ENCODE data around the gene COQ8B.
"Not testable (repeated sequence)": the region's sequence is repeated elsewhere in the genome, so short reads cannot be mapped to it uniquely, and the experiment has no call there.

The COQ8B gene

DNA sequence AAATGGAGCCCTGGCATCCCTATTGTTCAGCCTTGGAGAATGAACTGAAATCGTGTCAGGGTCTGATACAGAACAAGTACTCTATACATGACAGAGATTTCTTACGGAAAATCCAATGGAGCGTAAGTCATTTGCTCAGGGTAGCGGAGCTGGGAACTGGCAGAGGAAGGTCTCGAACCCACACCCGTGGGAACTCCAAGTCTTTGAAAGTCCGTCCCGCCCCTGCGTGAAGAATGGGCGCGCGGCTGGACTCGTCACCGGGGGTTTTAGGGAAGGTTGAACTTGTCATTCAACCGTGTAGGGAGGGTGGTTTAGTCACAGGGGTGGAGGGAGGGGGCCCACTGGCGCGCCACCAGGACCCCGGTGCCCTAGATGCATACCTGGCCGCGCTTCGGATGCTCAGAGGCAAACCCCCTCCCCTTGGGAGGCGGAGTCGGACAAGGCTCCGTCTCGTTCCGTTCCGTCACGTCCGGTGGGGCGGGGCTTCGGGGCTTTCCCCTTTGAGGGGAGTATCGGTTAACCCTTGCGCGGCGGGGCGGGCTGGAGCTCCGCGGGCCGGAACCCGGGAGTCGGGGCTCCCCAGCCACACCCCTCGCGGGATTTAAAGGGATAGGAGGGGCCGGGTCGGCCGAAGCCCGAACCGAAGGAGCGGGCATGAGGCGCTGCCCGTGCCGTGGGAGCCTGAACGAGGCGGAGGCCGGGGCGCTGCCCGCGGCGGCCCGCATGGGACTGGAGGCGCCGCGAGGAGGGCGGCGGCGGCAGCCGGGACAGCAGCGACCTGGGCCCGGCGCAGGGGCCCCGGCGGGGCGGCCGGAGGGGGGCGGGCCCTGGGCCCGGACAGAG is at the start of gene COQ8B, which contains the start of gene ITPKC:
COQ8B (minus strand) TSS at position 405 of the 843 bp plus-strand sequence. CDS start 2,254 bp downstream, outside the sequence.
ITPKC (plus strand) TSS at position 631 of the 843 bp plus-strand sequence; CDS start at position 655, 24 bp downstream.
- peak; percentile 100 for DNase-seq (ENCODE audit: low read depth in 2 of 2)

DNA sequence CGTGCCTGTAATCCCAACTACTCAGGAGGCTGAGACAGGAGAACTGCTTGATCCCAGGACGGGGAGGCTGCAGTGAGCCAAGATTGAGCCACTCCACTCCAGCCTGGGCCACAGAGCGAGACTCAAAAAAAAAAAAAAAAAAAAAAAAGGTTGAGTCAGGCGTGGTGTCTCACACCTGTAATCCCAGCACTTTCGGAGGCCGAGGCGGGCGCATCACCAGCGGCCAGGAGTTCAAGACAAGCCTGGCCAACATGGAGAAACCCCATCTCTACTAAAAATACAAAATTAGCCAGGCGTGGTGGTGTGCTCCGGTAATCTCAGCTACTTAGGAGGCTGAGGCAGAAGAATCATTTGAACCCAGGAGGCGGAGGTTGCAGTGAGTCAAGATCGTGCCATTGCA is 49.7 kb upstream of the COQ8B start:
- not testable (repeated sequence) for DNase-seq (ENCODE audit: low read depth in 2 of 2)

DNA sequence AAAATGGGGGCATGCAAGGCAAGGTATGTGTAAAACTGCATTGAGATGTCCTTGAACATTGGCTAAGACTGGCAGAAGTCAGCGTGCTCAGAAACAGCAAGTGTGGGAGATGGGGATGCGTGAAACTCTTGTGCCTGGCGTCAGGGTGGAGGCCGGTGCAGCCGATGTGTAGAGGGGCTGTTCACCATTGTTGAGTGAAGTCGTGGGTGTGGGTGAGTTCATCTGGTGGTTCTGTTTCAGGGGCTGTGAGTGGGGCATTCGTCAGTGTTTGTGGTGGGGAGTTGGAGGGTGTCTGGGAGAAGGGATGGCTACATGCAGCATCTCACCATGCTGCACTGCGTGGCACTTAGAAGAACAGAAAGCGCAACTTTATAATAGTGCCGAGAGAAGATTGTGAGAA is 47.3 kb upstream of the COQ8B start:
- DNase-seq (ENCODE audit: low read depth in 2 of 2): no peak

DNA sequence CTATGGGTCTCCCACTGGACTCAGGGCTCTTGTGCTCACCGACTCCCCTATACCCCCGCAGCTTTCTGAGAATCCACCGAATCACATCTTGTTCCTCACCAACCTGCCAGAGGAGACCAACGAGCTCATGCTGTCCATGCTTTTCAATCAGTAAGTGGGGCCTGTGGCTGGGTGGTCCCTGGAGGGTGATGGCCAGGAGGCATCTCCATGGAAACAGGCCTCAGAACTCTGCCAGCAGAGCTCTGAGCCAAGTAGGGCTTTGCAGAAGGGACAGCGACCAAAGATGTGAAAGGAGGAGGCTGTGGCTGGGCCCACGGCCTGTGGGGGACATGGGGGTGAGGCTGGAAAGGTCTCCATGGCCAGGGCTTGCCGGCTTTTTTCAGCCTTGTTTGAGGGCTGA is 46.8 kb upstream of the COQ8B start:
- DNase-seq (ENCODE audit: low read depth in 2 of 2): no peak

DNA sequence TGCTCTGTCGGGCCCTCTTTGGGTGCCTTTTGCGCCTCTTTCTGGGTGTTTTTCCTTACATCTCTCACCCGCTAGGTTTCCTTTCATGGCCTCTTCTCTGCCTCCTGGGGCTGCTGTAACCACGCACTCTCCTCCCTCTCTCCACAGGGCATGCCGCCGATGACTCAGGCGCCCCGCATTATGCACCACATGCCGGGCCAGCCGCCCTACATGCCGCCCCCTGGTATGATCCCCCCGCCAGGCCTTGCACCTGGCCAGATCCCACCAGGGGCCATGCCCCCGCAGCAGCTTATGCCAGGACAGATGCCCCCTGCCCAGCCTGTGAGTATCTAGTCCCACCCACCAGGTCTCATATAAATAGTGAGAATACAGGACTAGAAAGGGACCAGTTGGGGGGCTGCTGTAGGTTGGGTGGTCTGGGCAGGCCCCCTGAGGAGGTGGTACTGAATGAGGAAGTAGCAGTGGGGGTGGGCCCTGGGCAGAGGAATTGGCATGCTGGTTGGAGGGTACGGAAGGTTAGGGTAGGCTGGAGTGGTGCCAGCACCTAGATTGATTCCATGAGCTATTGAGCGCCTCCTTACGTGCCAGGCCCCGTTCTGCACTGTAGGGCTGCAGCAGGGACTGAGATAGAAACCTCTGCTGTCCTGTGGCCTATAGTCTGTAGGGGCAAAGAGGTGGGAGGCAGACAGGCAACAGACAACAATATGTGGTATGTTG is 46.2 kb upstream of the COQ8B start:
- no peak for DNase-seq (ENCODE audit: low read depth in 2 of 2)

DNA sequence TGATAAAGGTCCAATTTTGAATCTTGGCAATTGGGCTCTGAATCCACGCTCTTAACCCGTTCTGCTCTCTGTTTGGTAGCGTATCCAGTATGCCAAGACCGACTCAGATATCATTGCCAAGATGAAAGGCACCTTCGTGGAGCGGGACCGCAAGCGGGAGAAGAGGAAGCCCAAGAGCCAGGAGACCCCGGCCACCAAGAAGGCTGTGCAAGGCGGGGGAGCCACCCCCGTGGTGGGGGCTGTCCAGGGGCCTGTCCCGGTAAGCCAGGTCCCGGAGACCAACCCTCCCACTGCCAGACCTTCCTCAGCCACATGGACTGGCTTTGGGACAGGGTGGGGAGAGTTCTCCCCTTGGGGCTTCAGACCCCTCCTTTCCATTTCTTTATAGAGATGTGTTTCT is 42.7 kb upstream of the COQ8B start:
- DNase-seq (ENCODE audit: low read depth in 2 of 2): no peak

DNA sequence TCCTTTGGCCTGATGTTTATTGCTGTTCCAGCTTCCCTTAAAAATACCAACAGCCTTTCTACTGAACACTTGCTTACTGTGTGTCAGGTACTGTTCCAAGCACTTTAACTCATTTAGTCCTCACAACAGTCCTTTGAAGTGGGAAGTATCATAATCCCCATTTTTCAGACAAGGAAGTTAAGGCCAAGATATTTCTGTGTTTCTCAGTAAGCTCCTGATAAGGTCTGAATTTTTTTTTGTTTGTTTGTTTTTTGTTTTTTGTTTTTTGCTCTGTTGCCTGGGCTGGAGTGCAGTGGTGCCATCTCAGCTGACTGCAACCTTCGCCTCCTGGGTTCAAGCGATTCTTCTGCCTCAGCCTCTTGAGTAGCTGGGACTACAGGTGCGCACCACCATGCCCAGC is 41.8 kb upstream of the COQ8B start:
- no peak for DNase-seq (ENCODE audit: low read depth in 2 of 2)

DNA sequence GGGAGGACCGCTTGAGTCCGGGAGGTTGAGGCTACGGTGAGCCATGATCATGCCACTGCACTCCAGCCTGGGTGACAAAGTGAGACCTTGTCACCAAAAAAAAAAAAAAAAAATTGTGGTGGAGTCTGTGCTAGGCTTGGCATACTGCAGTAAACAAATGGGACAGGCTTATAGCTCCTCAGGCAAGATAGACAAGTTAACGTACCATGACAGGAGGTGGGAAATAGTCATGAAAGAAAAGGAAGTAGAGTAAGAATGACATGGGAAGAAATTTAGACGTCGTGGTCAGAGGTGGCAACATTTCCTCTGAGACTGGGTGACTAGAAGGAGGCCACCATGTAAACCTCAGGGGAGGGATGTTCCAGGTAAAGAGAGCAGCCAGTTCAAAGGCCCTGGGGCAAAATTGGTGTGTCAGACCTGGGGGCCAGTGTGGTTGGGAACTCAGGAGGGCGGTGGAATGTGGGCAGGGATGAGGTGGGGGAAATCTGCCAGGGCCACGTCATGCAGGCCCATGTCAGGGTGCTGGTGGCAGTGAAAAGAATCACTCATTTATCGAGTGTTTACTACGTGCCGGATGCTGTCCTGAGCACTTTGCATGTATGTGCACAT is 39.9 kb upstream of the COQ8B start:
- DNase-seq (ENCODE audit: low read depth in 2 of 2): peak in 1 of 2 donors; percentile 44

DNA sequence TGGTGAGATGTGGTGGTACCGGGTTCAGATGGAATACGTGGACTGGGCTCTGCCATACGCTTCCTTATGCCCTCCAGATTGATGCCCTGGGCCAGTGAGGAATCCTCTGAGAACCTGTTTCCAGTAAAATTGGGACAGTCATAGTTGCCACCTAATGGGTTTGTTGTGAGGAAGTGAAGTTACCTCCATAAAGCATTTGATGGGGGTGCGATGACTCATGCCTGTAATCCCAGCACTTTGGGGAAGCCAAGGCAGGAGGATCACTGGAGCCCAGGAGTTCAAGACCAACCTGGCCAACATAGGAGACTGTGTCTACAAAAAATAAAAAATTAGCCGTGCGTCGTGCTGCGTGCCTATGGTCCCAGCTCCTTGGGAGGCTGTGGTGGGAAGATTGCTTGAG is 39.1 kb upstream of the COQ8B start:
- DNase-seq (ENCODE audit: low read depth in 2 of 2): no peak

DNA sequence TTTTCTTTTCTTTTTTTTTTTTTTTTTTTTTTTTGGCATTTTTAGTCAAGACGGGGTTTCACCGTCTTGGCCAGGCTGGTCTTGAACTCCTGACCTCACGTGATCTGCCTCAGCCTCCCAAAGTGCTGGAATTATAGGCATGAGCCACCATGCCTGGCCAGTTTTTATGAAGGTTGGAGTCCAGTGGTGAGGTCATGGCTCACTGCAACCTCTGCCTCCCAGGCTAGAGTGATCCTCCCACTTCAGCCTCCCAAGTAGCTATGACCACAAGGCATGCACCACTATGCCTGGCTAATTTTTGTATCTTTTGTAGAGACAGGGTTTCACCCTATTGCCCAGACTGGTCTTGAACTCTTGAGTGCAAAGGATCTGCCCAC is 38.5 kb upstream of the COQ8B start:
- no peak for DNase-seq (ENCODE audit: low read depth in 2 of 2)

DNA sequence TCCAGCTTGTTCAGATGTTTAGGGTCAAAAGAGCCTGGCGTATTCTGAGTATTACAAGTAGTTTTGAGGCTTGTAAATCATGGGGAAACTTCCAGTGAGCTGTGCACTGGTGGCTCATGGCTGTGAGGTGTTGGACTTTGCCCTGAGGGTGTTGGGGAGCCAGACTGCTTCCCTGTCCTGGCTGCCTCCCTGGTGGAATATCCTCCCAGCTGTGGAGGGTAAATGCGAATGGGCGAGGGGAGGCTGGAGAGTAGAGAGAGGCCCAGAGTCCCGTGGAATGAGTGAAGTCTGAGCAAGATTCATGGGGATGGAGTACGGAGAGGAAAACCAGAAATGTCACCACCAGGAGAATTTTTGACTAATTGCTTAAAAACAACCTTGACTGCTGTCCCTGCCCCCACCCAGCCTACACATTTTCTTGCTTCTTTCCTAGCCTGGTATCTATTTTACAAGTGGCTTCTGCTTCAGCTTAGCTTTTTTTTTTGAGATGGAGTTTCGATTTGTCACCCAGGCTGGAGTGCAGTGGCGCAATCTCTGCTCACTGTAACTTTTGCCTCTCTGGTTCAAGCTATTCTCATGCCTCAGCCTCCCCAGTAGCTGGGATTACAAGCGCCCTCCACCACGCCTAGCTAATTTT is 38.0 kb upstream of the COQ8B start:
- peak; percentile 45 to 72 for DNase-seq (ENCODE audit: low read depth in 2 of 2)

DNA sequence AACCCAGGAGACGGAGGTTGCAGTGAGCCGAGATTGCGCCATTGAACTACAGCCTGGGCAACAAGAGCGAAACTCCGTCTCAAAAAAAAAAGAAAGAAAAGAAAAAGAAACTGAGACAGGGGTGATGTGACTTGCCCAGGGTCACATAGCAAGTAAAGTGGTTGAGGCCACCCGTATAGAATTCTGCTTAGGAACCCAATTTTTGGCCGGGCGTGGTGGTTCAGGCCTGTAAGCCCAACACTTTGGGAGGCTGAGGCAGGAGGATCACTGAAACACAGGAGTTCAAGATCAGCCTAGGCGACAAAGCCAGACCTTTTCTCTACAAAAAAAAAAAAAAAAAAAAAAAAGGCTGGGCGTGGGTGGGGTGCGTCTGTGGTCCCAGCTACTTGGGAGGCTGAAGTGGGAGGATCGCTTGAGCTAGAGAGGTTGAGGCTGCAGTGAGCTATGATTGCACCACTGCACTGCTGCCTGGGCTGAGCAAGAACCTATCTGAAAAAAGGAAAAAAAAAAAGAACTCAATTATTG is 35.6 kb upstream of the COQ8B start:
- DNase-seq (ENCODE audit: low read depth in 2 of 2): no peak

DNA sequence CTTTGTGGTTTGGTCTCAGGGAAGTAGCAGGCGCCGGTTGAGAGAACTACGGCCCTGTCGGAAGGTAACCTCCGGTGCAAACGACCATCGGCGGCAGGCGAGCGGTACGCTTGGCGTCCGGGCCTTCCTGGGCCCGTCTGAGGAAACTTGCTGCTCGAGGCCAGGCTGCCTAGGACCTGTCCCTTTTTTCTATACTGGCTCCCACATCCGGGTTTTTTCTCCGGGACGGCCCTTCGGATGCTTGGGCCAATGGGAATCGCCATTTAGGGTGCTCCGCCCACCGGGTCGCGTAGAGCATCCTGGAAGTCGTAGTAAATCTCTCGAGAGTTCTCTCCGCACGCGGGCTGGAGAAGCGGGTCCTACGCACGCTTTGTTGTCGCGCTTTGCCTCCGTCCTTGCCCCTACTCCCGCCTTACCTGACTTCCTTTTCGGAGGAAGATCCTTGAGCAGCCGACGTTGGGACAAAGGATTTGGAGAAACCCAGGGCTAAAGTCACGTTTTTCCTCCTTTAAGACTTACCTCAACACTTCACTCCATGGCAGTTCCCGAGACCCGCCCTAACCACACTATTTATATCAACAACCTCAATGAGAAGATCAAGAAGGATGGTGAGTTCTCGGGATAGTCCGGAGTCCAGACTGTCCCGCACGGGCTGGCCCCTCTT is 34.3 kb upstream of the COQ8B start, which contains the start of gene SNRPA:
SNRPA (plus strand) TSS at position 330 of the 664 bp plus-strand sequence; CDS start at position 536, 206 bp downstream.
- peak; percentile 90 to 97 for DNase-seq (ENCODE audit: low read depth in 2 of 2)

DNA sequence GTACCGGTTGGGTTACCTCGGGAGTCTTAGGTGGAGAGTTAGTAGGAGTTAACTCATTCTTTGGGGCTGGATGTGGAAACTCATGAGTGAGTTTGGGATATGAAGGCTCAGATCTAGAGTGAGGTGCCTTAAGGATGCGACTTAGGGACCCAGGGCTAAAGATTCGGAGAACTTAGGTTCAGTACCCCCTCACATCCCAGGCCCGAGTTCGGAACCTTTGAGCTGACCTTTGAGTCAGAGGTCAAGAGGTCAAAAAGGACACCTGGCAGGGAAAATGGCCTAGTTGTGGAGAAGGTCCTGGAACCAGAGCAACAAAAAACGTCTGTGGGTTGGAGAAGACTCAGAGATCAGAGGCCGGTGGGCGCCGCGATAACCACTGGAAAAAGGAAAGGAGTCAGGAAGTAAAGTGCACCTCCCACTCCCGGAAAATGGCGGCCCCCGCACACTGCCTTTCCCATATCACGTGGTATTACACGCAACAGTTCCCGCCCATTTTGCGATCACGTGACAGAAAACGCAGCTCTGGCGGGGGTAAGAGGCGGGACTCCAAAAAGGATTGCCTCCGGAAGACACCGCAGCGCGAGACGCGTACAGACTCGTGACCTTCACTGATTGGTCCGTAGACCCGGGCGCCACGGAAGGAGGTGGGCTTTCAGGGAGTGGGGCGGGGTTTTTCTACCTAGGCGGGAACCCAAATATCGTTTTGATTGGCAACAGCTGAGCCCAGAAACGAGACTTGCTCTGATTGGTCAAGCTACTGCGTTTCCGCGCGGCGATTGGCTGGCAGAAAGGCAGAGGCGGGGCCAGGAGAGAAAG is 33.6 kb upstream of the COQ8B start, which contains the start of gene ACTMAP:
ACTMAP (minus strand) TSS at position 420 of the 816 bp plus-strand sequence. CDS start 674 bp downstream, outside the sequence.
- DNase-seq (ENCODE audit: low read depth in 2 of 2): peak; percentile 98 to 99

DNA sequence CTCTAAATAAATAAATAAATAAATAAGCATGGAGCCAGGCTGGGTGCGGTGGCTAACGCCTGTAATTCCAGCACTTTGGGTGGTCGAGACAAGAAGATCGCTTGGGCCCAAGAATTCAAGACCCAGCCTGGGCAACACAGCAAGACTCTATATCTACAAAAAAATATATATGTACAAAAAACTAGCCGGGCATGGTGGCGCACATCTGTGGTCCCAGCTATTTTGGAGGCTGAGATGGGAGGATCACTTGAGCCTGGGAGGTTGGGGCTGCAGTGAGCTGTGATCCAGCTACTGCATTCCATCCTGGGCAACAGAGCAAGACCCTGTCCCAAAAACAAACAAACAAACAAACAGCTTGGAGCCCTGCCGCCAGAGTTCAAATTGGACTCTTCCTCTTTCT is 30.9 kb upstream of the COQ8B start:
- no peak for DNase-seq (ENCODE audit: low read depth in 2 of 2)

DNA sequence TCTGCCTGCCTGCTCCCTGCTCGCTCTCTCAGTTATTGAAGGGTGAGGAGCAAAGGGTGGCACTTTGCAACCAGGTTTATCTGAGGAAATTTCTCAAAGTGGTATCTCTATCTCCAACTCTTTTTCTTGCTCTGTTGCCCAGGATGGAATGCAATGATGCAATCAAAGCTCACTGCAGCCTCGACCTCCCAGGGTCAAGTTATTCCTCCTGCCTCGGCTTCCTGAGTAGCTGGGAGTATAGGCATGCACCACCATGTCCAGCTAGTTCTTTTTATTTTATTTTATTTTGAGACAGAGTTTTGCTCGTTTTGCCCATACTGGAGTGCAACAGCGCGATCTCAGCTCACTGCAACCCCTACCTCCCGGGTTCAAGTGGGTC is 28.7 kb upstream of the COQ8B start:
- no peak for DNase-seq (ENCODE audit: low read depth in 2 of 2)

DNA sequence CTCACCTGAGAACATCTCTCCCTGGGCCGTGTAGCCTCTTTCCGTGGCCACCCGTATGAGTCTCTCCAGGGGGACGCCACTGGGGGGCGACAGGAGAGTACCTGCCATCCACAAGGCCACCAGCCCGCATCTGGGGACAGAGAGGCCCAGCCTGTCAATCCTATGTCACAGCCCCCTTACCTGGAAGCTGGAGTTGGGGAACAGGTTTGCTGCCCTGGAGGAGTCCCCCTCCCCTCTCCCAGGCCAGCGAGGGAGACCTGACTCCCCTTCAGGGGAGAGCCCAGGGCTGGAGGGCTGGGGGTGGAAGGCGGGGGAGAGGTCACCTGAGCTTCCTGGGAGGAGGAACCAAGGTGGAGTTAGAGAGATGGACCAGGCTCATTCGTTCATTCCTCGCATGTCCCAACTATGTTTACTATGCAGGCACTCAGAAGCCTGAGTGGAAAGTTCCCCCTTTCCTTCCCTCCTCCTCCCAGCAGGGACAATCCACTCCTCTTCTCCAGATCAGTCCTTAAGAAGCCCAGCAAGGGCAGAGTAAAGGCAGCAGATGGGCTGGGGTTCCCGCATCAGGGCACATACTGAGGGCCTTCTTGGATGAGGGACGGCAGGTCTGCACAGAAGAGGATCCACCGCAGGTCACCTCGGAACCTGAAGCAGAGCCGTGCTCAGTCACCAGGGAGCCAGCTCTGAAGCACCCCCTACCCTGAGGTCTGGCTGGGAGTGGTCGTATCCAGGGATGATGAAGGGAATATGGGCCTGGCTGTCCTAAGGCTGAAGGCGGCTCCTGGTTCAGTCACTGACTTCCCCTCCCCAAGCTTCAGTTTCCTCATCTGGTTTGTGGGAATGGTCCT is 28.1 kb upstream of the COQ8B start:
- DNase-seq (ENCODE audit: low read depth in 2 of 2): peak in 1 of 2 donors; percentile 20

DNA sequence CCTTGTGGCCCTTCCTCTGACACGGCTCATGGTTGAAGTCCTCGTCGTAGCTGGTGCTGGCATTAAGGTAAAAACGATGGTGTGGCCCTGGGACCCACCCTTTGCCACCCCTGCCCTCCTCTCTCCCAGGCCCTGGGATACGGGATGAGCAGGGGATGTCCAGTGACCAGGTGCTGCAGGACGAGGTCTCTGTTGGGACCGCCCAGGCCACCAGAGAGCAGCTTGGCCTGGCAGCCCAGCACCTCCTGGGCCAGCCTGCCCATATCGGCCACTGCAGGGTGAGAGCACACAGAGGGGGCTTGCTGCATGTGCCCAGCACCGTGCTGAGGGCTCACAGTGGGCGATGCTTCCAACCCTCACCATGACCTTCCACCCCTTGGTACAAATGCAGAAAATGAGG is 27.2 kb upstream of the COQ8B start:
- no peak for DNase-seq (ENCODE audit: low read depth in 2 of 2)

DNA sequence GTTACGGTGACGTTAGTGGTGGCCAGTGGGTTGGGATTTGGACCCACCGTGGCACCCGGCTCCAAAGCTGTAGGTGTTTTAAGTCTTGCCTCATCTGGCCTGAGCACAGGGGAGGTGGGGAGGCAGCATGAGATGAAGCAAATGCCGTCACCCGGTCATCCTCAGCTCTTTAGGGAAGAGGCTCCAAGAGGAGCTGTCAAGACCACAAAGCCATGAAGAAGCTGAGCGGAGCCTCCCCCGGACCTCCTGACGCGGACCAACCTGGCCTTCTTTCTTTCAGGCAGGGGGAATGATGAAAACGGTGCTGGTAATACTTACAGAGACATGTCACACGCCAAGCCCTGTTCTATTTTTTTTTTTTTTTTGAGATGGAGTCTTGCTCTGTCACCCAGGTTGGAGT is 26.2 kb upstream of the COQ8B start:
- DNase-seq (ENCODE audit: low read depth in 2 of 2): no peak

Measured in stimulated activated CD4-positive, alpha-beta T cell treated with anti-CD3 and anti-CD28 coated beads, Interleukin-4, amount 100 ng/mL, for 48 hours (primary cell).